Esophagus mucosa (tissue), 1 donor: ENCODE measurements around the gene METTL3. TPM values are rescaled to one million over a fixed set of nuclear protein-coding genes. Genes with fewer than 3 reads are reported as not detected.
A peak's percentile ranks its signal among the peaks of the same experiment; 100 is the strongest.
"Not testable (repeated sequence)": the region's sequence is repeated elsewhere in the genome, so short reads cannot be mapped to it uniquely, and the experiment has no call there.

Source experiments
- ATAC-seq: fragments of 200-7000 bp; cut with Tn5 transposase; one replicate; pipeline ENCODE4 v1.9.1; 2020
- total RNA-seq: library from RNA; stranded (reverse); gene quantifications from one replicate; pipeline ENCODE4 v1.2.4, GENCODE V29; 2023
- donor health status: DM: yes; HTN: yes; CAD: no.

The METTL3 gene
- 20.9 TPM for total RNA-seq

DNA sequence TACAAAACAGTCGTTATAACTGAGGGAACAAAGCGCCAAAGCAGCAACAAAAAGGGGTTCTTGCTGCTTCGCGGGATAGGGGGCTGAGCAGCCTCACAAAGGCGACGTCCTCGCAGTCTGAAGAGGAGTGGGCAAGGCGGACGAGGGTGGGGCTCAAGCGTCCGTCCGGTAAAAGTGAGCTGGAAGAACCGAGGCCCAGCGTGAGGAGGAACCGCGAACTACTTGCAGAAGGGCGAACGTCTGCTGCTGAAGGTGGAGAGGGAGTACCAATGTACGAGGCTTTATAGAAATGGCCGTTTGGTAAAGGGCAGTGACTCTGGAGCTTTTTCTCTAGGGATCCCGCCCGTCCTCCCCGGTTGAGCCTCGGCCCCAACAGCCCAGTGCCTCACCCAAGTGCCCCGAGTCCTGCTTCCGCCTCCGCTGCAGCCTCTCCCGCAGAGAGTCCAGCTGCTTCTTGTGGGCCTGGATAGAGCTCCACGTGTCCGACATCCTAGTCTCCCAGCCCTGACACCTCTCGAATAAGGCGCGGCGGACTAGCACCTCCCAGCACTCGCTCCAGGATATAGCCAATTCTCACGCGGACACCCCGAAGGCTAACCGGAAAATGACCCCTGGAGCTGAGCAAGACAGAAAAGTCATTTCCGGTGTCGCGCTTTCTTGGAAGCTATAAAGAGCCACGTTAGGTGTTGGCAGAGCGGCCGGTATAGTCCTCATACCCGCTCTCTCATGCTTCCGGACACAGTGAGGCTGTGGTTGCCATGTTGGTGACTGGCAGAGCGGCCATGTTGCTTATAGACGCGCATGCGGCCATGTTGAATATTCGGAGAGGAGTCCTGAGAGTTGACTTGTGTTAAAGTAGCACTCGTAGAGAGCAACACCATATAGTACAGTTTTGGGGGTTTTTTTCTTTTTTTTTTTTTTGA lies at the start of gene METTL3:
Gene METTL3, minus strand, starts transcription at position 606 of the 923 bp plus-strand sequence. Its CDS starts 117 bp downstream, at position 489.
- peak; percentile 100 for ATAC-seq

DNA sequence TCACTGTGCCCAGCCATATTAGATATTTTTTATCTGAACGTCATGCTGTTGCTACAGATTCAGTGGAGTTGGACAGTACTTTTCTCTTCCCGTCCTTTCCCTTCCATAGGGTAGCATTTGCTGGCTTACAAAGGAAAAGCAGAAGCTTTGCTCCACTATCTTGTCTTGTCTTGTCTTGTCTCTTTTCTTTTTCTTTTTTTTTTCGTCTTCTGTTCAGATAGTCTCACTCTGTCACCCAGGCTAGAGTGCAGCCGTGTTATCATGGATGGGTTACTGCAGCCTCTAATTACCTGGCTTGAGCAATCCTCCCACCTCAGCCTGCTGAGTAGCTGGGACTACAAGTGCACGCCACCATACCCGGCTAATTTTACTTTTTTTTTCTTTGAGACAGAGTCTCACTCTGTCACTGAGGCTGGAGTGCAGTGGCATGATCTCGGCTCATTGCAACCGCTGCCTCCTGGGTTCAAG lies 47.6 kb upstream of the METTL3 start:
- ATAC-seq: no peak

DNA sequence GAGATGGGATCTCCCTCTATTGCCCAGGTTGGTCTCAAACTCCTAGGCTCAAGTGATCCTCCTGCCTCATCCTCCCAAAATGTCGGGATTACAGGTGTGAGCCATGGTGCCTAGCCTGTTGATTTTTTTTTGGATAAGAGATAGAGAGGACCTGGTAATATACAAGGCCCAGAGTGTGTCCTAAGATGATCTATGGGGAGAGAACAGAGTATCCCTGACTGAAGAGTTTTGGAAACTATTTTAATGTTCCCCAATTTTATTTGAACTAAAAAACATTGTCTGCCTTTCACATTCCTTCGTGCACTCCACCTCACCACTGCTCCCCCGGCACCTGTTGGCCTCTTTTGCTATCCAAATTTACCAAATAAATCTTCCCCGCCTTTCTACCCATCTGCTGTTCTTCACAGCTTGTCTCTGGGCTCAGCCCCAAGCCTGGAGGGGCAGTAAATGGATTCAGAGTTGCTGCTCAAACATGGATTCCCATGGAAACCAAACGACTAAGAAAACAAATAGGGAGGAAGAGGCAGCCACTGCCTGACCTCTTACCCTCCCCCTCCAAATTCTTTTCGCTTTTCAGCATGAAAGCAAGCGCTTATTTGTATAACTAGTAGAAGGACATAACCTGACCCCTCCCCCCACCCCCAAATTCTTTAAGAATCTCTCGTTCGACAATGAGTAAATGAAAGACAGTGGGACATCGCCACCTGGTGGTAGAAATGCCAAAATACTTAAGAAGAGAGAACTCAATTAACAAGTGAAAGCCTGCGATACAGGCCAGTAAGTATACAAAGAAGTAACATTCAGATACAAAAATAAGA lies 46.2 kb upstream of the METTL3 start:
- peak; percentile 48 for ATAC-seq

DNA sequence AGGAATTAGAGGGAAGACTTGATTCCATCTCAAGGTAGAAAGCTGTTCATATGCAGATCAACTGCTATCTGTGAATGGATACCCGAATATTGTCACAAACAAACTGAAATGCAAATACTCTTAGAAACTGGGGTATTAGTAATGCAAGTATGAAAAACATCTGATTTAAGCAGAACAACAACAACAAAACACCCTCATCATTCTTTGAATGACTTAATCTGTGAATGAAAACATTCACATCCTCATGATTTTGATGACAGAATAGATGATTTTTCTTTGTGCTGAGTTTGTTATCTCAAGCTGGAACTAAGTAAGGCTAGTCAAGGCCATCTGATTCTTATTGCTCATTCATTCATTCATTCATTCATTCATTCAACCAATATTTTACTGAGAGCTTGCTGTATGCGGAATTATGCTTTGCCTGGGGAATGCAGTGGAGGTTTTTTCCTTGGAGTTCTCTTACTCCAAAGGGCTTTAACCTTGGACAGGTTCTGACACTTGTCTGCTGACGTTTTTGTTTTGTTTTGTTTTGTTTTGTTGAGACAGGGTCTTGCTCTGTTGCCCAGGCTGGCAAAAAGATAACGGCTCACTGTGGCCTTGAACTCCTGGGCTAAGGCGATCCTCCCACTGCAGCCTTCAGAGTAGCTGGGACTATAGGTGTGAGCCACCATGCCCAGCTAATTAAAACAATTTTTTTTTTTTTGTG lies 45.4 kb upstream of the METTL3 start:
- ATAC-seq: no peak

DNA sequence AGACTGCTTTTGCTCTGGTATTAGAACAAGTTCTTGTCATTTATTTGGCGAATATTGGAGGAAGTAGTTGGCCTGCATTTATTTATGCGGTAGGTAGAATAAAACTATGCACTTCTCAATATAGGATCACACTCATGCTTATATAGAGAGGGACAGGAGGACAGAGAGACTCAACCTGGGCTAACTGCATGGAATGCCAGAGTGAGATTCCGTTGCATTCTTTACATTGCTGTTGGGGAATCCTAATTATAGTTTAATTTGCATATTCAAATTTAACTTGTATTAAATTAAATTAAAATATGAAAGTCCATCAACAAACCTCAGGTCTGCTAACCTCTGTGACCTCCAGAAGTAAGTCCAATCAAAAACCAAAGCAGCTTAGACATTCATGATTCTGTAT lies 42.1 kb upstream of the METTL3 start:
- ATAC-seq: no peak

DNA sequence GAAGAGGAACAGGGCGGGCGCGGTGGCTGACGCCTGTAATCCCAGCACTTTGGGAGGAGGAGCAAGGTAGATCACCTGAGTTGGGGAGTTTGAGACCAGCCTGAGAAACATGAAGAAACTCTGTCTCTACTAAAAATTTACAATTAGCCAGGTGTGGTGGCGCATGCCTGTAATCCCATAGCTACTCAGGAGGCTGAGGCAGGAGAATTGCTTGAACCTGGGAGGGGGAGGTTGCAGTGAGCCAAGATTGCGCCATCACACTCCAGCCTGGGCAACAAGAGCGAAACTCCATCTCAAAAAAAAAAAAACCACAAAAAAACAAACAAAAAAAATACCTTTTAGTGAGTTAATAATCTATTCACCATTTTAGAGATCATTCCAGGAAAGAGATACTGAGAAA lies 33.4 kb upstream of the METTL3 start:
- ATAC-seq: not testable (repeated sequence)

DNA sequence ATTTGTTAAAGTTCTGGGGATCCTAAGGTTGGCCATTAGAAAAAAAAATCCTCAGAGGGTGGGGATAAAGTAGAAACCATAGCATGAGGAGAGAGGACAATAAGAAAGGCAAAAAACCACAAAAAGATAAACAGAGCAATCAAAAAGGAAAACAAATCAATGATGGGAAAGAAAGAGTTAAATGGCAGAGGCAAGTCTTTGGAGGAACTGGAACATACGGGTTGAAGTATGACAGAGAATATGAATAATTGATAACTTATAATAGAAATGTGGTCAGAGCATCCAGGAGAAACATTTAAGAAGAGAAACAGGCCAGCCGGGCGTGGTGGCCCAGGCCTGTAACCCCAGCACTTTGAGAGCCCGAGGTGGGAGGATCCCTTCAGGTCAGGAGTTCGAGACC lies 32.8 kb upstream of the METTL3 start:
- ATAC-seq: no peak

DNA sequence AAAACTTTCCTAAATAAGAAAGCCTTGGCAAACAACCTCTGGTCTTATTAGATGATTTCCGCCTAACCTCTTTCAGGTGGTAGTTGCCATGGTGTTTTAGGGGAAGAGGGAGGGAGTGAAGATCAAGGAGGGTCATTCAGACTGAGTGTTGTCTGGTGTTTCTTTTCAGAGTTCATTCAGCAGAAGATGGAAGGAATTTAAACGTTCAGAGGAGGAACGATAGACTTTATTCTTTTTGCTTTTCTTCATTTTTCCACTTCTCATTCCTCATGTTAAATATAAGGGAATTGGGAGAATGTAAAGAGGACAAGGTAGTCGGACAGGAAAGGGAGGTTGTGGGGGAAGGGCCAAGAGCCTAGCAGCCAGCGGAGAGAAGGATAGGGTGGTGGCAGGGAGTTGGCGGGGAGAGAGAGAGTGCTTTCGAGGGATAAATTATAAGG lies 32.4 kb upstream of the METTL3 start:
- no peak for ATAC-seq

DNA sequence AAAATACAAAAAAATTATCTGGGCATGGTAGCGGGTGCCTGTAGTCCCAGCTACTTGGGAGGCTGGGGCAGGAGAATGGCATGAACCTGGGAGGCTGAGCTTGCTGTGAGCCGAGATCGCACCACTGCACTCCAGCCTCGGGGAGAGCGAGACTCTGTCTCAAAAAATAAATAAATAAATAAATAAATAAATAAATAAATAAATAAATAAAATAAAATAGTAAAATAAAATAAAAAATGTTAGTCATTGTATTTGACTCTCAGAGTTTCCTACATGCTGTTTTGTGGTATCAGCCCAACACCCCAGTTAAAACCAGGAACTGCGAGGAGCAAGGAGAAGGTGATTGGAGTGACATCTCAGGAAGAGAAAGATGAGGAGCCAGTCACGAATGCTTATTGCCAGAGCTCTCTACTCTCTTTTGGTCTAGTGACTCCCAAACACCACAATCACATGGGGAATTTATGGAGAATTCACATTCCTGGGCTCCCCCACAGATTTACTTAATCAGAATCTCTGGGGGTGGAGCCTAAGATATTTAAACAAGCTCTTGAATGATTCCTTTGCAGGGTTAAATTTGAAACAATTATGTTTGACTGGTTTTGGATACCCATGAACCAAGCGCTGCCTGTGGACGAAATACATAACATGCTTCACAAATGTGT lies 30.4 kb upstream of the METTL3 start:
- ATAC-seq: no peak

DNA sequence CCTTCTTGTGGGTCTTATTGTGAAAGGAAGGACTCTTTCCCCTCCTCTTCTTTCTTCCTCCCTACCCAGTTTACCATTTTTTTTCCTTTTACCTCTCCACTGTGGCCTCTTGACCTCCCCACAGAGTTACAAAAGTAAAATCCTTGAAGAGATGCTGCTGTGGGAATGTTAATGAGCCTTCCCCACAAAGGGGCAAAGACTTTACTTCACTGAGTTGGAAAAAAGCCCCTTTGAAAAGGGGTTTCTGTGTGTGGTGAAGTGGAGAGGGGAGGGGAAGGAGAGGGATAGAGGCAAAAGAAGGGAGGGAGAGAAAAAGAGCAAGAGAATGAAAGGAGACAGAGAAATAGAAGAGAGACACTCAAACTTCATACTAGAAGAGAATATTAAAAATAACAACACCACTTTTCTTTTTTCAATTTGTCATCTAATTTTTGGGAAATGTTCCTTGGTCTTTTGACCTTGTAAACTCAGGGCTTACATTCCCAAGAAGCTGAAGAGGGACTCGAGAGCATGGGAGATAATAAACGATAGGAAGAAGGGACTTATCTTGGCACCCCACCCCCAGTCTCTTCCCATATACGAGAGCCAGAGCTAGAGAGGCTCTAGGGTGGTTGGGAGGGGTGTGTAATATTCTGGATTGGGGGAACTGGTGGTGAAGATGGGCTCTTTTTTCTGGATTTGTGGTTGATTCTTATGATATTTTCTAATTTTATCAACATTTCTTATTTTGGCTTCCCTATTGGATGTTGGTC lies 28.2 kb upstream of the METTL3 start:
- ATAC-seq: no peak

DNA sequence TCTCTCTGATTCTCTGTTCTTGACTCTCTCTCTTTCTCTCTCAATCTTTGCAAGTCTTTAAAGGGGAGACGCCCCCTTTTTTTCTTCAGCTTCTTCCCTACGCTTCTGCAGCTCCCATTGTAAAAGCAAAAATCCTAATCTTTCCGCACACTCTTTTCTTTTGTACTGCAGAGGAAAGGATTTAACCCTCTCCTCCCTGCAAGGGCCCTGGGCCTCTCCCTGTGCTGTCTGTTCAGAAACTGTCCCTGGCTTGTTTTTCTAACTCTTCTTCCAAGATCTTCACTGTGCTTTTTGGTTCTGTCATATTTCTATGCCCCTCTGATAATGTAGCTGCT lies 25.9 kb upstream of the METTL3 start:
- no peak for ATAC-seq

DNA sequence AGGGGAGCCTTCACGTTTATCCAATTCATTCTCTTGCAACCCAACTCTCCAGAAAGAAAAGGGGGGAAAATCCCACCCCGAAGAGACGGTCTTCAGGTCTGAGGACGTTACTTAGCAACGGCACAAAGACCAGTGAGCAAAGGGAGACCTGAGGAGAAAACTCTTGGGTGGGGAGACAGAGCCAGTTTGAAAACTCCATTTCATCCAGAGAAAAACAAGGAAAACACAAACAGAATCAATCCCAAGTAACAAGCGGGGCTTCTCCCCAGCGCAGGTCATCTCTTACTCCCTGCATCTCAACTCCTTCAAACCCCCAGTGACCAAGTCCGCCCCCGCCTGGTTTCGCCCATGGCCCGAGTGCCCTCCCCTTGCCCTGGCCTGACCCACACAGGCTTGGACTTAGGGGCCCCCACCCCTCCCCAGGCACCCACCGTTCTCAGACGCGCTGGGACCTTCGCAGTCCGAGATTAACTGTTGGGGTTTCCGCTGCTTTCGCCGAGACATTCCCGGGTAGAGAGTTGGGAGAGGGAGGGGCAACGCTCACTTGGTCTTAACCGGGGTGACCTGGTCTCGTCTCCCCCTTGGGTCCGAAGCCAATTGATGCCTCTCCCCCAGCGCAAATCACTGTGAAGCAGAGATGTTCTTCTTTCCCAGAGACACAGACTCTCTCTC lies 25.4 kb upstream of the METTL3 start:
- ATAC-seq: no peak

DNA sequence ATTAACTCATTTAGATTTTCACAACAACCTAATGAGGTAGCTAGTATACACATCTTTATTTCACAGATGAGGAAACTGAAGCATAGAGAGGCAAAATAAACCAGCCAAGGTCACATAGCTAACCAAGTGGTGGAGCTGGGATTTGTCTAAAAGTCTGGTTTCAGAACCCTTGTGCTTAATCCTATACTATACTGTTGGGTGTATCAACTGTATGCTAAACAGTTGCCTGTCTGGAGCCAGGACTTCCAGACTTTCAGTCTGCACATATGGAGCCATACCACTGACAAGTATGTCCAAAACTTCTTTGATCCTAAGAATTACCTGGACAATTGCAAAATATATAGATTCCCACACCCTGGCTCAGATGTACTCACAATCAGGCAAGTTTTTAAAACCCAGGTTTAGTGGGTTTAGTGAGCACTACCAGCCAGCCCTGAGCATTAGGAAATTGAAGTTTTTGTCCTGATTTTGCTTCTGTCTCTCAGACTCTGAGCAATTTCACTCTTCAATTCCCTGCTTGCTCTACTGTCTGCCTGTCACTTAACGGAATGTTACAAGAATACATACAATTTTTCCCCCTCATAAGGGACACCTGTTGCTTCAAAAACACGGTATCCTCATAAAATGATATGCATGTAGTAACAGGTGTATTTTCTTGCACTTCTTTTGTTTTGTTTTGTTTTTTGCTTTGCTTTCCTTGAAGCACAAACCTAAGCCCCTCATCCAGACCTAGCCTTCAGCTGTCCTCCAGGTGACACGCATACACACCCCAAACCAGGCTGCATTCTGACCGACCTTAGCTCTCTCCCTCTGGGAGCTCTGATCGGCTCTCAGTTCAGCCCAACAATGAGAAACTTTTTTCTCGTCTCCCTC lies 24.6 kb upstream of the METTL3 start:
- no peak for ATAC-seq

DNA sequence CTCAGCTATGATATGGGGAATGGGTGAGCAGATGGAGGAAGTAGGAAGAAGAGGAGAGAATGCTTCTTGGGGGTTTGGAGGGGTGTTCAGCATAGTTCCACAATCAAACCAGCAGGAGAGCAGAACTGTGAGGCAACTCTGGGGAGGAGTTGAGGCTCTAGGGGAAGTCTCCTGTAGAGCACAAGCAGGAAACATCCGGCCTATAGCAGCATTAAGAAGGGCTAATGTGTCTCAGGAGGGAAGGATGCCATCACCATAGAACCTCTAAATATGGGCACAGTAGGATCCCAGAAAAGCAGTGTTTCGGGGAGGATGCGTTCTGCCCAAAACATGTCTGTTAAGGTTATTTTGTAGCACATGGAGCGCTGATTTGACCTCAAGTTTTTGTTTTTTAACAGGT lies 23.4 kb upstream of the METTL3 start:
- ATAC-seq: no peak

DNA sequence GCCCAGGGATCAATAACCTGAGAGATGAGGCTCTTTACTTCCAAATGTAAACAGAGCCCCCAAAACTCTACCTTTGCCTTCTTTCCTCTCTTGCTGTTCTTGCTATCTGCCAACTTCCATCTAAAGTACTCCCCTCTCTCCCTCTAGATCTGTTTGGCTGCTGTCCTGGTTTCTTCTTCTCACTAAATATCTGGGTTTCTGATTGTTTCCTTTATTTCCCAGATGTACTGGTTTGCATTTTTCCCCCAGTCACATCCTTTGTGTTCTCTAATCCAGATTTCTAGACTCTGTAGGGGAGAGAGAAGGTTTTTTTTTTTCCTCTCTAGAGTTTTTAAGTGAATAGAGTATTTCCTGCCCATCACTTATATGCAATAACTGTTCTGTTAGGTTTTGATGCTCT lies 22.2 kb upstream of the METTL3 start:
- no peak for ATAC-seq

DNA sequence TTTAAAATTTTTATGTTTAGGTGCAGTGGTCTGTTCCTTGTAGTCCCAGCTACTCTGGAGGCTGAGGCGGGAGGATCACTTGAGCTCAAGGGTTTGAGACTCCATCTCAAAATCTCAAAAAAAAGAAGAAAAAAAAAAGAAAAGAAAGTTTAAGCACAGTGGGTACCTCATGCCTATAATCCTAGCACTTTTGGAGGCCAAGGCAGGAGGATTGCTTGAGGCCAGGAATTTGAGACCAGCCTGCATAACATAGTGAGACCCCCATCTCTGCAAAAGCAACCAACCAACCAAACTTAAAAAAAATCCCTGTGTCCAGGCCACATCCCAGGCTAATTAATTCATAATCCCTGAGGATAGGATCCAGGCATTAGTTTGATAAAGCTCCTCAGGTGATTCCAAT lies 18.4 kb upstream of the METTL3 start:
- no peak for ATAC-seq

DNA sequence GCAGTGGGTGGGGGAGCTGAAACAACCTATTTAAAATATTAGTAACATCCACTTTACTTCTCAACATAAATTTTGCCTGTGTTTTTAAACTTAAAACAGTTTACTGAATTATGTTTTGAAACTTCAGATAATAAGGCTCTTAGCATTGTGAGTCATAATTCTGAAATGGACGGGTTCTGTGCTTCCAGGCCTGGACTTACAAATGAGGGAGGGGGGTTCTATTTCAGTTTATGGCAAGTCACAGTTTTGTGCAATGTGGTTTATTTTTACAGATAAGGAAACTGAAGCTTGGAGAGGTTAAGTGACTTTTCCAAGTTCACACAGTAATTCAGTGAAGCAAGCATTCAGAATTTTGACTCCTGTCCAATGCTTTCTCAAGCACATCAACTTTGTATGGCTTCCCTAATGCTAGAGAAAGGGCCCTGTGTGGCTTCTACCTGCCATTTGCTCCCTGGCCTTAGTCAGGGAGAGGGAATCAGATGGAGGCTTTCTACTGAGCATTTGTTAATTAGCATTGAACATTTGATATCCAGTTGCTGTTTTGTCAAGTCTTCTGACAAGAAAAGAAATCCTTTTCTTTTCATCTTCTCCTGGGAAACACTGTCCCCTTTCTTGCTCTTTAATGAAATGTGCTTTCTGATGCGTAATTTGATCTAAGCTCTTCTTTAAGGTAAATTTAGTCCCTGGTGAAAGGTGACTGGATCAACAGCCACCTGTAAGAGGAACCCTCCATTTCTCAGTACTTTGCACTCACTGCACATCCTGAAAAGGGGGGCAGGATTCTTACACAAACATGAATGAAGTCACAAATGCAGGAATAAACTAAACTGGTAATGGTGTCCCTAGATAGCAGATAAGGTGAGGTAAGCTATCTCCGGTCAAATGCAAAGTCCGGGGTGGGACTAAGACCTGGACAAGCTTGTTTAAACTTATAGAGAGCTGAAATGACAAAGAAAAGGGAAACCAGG lies 17.5 kb upstream of the METTL3 start:
- ATAC-seq: no peak

DNA sequence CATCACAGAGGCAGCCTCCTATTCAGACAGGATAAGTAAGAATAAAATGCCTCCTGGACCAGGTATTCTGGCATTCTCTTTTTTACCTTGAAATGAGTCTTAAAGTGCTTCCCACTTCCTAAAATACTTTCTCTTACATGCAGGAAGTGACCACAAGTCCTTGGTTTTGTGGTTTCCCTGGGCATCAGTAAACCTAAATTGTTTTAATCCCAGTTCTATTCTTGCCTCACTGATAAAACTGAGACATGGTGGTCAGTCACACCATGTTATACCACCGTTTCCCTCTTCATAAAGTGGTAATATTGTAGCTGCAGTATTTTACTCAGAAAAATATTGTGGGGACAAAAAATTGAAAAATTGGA lies 16.2 kb upstream of the METTL3 start:
- ATAC-seq: no peak
